PC-9 (cell line): ENCODE measurements around the gene OR5A2. TPM values are rescaled to one million over a fixed set of nuclear protein-coding genes. Genes with fewer than 3 reads are reported as not detected.

Experiments used
- BruUV-seq: library from RNA; stranded (reverse); fragments of 400-500 nt; replicated peaks from 2 replicates; lab custom pipeline; 2021; lab: Mats Ljungman, UMichigan
- CTCF ChIA-PET: fragments of 300-600 bp; sonication (Branson Sonifier 250); formaldehyde crosslinking; loops from one replicate; lab custom pipeline; 2022; ENCODE audit warnings: antibody characterized with exemption; lab: Charles Lee
- POLR2A ChIA-PET: fragments of 300-600 bp; sonication (Branson Sonifier 250); formaldehyde crosslinking; loops from one replicate; lab custom pipeline; 2022; ENCODE audit warnings: antibody characterized with exemption; ENCODE audit not compliant: unreplicated experiment; lab: Charles Lee
- DNase-seq, 2 experiments: peaks; one replicate each; pipeline versions ENCODE4 v3.0.0 to v3.0.0-alpha.2; 2015 to 2022; ENCODE audit warnings: mixed read lengths in 1 of 2
- H2AFZ ChIP-seq: fragments of 200-600 bp; sonication (generic); 2 replicates; pipeline ENCODE4 v1.8.1; 2017; ENCODE audit warnings: antibody characterized with exemption
- H3F3A ChIP-seq: fragments of 200-600 bp; sonication (generic); 2 replicates; pipeline ENCODE4 v1.8.1; 2017; ENCODE audit warnings: antibody characterized with exemption, mild to moderate bottlenecking, low read depth; ENCODE audit not compliant: insufficient read depth
- H3K27ac ChIP-seq: fragments of 200-600 bp; sonication (generic); 2 replicates; pipeline ENCODE4 v1.6.1; 2016; ENCODE audit warnings: mixed run types
- H3K27me3 ChIP-seq: fragments of 200-600 bp; sonication (generic); 2 replicates; pipeline ENCODE4 v1.6.1; 2016; ENCODE audit warnings: low read depth, mixed run types; ENCODE audit not compliant: insufficient read depth
- H3K36me3 ChIP-seq: fragments of 200-600 bp; sonication (generic); 2 replicates; pipeline ENCODE4 v1.6.1; 2016; ENCODE audit warnings: low read depth, mixed run types
- H3K4me1 ChIP-seq: fragments of 200-600 bp; sonication (generic); replicated peaks from 2 replicates; pipeline ENCODE4 v1.6.1; 2016; ENCODE audit warnings: mixed run types; ENCODE audit not compliant: insufficient read depth
- H3K4me2 ChIP-seq: fragments of 200-600 bp; sonication (generic); 2 replicates; pipeline ENCODE4 v1.6.1; 2017; ENCODE audit warnings: mixed run types
- H3K4me3 ChIP-seq: fragments of 200-600 bp; sonication (generic); 2 replicates; pipeline ENCODE4 v1.6.1; 2016; ENCODE audit warnings: mixed run types
- H3K79me2 ChIP-seq: fragments of 200-600 bp; sonication (generic); 2 replicates; pipeline ENCODE4 v1.6.1; 2017; ENCODE audit warnings: low read depth, mixed run types
- H3K9me2 ChIP-seq: fragments of 200-600 bp; sonication (generic); 2 replicates; pipeline ENCODE4 v1.8.1; 2017; ENCODE audit warnings: mild to moderate bottlenecking; ENCODE audit not compliant: insufficient read depth
- H3K9me3 ChIP-seq: fragments of 200-600 bp; sonication (generic); 2 replicates; pipeline ENCODE4 v1.8.1; 2016; ENCODE audit warnings: low read depth; ENCODE audit not compliant: insufficient read depth
- H4K20me1 ChIP-seq: fragments of 200-600 bp; sonication (generic); 2 replicates; pipeline ENCODE4 v1.8.1; 2017; ENCODE audit not compliant: insufficient read depth
- CTCF ChIP-seq: fragments of 200-600 bp; sonication (generic); conservative IDR thresholded peaks from 2 replicates; pipeline ENCODE4 v1.6.1; 2017; ENCODE audit warnings: mixed run types, antibody characterized with exemption, mild to moderate bottlenecking, moderate library complexity
- EZH2 ChIP-seq: fragments of 200-600 bp; sonication (generic); IDR thresholded peaks from 2 replicates; pipeline ENCODE4 v1.8.0; 2017; ENCODE audit warnings: antibody characterized with exemption, low read depth
- intact Hi-C: fragments of 100-400 bp; cut with micrococcal nuclease; formaldehyde crosslinking; loops from one replicate; pipeline ENCODE4 v1.10.0; 2022; ENCODE audit not compliant: unreplicated experiment
- total RNA-seq: library from RNA; stranded (reverse); gene quantifications from 2 replicates; pipeline ENCODE4 v1.2.3, GENCODE V29; 2021

The OR5A2 gene
- total RNA-seq, 1 experiment from 2014 or later = not detected

- BruUV-seq = no TSS peak
- TF ChIP-seq EZH2 = no peak
- peak; percentile 94 for TF ChIP-seq CTCF
- DNase-seq = peak; percentile 11 to 62
- no peaks in the 10 kb centered on the region for H4K20me1 ChIP-seq
- no peak overlapping the region for H3K27ac ChIP-seq
- ChIA-PET CTCF (no interaction called here), POLR2A (no interaction called here)
- H3K4me3 ChIP-seq = no peak overlapping the region
- no peaks in the 10 kb centered on the region for H3K9me3 ChIP-seq
- intact Hi-C loops = loop anchor here (1.0 to 5.0 kb wide), 4 partner anchors 167 to 259 kb away; no protein-coding TSS in a partner anchor
- no peaks in the 10 kb centered on the region for H3K9me2 ChIP-seq
- no peaks in the 10 kb centered on the region for H3K4me1 ChIP-seq
- no peaks in the 10 kb centered on the region for H3F3A ChIP-seq
- no peak overlapping the region for H3K4me2 ChIP-seq
- no peaks in the 10 kb centered on the region for H3K36me3 ChIP-seq
- H3K79me2 ChIP-seq = no peaks in the 10 kb centered on the region
- H3K27me3 ChIP-seq = no peaks in the 10 kb centered on the region
- no peak overlapping the region for H2AFZ ChIP-seq
Measured at GRCh38 chr11:59429924-59430516, 3.8 kb upstream of the OR5A2 start.

GRCh38 chr11:59427068-59427382, 812 bp upstream of the OR5A2 start:
- no peak for DNase-seq
- POLR2A ChIA-PET = no interaction called here

GRCh38 chr11:59425131-59425530, 1.1 kb downstream of the OR5A2 start:
- Histone ChIP-seq H2AFZ (no peak overlapping the region), H3K4me1 (no peaks in the 10 kb centered on the region), H3K9me2 (no peaks in the 10 kb centered on the region; the same call in 1 of the 2 replicates), H3F3A (no peaks in the 10 kb centered on the region), H3K4me3 (no peak overlapping the region), H3K4me2 (no peak overlapping the region), H3K36me3 (no peaks in the 10 kb centered on the region), H3K9me3 (no peaks in the 10 kb centered on the region; the same call in 1 of the 2 replicates), H4K20me1 (no peaks in the 10 kb centered on the region), H3K79me2 (no peaks in the 10 kb centered on the region), H3K27ac (no peak overlapping the region), H3K27me3 (no peaks in the 10 kb centered on the region)
- DNase-seq = no peak
- intact Hi-C loops = no loop called here
- CTCF ChIA-PET = interaction anchor here (0.6 kb wide), 1 partner anchor 1758 kb away, joined by 4 read pairs; no protein-coding TSS in a partner anchor
- no TSS peak for BruUV-seq
- POLR2A ChIA-PET = no interaction called here
- TF ChIP-seq EZH2 (no peak), CTCF (no peak)

More at GRCh38 chr11:59427068-59427382, 812 bp upstream of the OR5A2 start:
- no peak overlapping the region for H3K4me2 ChIP-seq
- H3K4me1 ChIP-seq = no peaks in the 10 kb centered on the region
- no peaks in the 10 kb centered on the region for H3K36me3 ChIP-seq
- no peaks in the 10 kb centered on the region for H3K79me2 ChIP-seq
- no peaks in the 10 kb centered on the region for H3K27me3 ChIP-seq
- no peaks in the 10 kb centered on the region for H3F3A ChIP-seq
- H3K4me3 ChIP-seq = no peak overlapping the region
- CTCF ChIA-PET = no interaction called here
- no peak overlapping the region for H2AFZ ChIP-seq
- H3K9me2 ChIP-seq = no peaks in the 10 kb centered on the region
- H3K27ac ChIP-seq = no peak overlapping the region
- no peaks in the 10 kb centered on the region for H4K20me1 ChIP-seq
- BruUV-seq = no TSS peak
- no peak for TF ChIP-seq EZH2
- TF ChIP-seq CTCF = no peak
- no peaks in the 10 kb centered on the region; the same call in 1 of the 2 replicates for H3K9me3 ChIP-seq
- intact Hi-C loops = no loop called here
